GM12892 (cell line): ENCODE measurements around the gene CPED1.

ENCODE experiments used
- POLR2A ChIP-seq: IDR thresholded peaks from 2 replicates; pipeline ENCODE4 v1.6.1; 2011; ENCODE audit warnings: low read depth, low read length, control low read depth
- POLR2AphosphoS5 ChIP-seq: IDR thresholded peaks from 2 replicates; pipeline ENCODE4 v1.6.1; 2011; ENCODE audit warnings: low read depth, low read length, control low read depth
- TAF1 ChIP-seq: IDR thresholded peaks from 2 replicates; pipeline ENCODE4 v1.6.1; 2011; ENCODE audit warnings: low read depth, mild to moderate bottlenecking, control low read depth, low read length, borderline replicate concordance

DNA sequence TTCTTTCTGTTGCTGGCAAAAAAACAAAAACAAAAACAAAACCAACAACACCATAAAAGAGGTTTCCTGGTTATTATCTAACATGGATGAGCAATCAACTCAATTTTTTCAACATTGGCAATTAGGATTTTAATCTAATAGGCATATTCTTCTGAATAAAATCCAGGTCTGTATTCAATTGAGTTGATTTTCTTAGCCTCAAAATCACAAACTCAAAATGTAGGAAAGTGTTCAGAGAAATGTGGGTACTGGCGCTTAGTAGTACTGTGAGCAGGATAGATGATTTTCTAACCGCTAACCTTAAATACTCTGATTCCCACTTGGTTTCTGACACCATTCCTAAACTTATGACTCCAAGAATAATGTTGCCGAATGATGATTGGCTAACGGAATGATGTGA lies 345.9 kb downstream of the CPED1 start:
- TF ChIP-seq POLR2AphosphoS5 (no peak), POLR2A (no peak), TAF1 (no peak)
